Measurements from ENCODE around the gene USP54. TPM values are rescaled to one million over a fixed set of nuclear protein-coding genes. Genes with fewer than 3 reads are reported as not detected.

The USP54 gene
- total and polyA plus RNA-seq, 2 of the 13 experiments (the other 11 are each of a cell fraction or from before 2014, with no cell fraction given): 18.1 to 25.0 TPM

- Histone ChIP-seq H2AFZ (ENCODE audit: low read length) (no peak overlapping the region), H3K4me2 (ENCODE audit: low read depth, low read length) (no peak overlapping the region), H3K9me3 (ENCODE audit: low read length) (no peaks in the 10 kb centered on the region), H3K4me1 (ENCODE audit: insufficient read depth, low read length) (no peaks in the 10 kb centered on the region), H3K79me2 (ENCODE audit: insufficient read depth, low read length) (no peaks in the 10 kb centered on the region), H4K20me1 (ENCODE audit: insufficient read depth, low read length) (no peaks in the 10 kb centered on the region), H3K27me3 (ENCODE audit: control insufficient read depth in 1 of 2, insufficient read depth in 2 of 2, low read length in 2 of 2) (no peaks in the 10 kb centered on the region), H3K36me3 (replicated peaks in 1 of 2; ENCODE audit: control insufficient read depth in 1 of 2, insufficient read depth in 2 of 2, low read length in 2 of 2) (no peaks in the 10 kb centered on the region), H3K9ac (ENCODE audit: insufficient read depth, low read depth, low read length) (no peak overlapping the region), H3K4me3 (replicated peaks in 1 of 3; ENCODE audit: insufficient read depth in 1 of 3, low read depth in 2 of 3, low read length in 3 of 3) (no peak overlapping the region), H3K27ac (ENCODE audit: extremely low read length, insufficient read depth, low read length) (no peak overlapping the region)
- DNase-seq (ENCODE audit: low spot score): no peak
- intact Hi-C loops (cut with micrococcal nuclease; ENCODE audit: unreplicated experiment): no loop called here
- FAIRE-seq: no peak
- ChIA-PET CTCF (ENCODE audit: low intra/inter-chr PET ratio, low total read pairs) (no interaction called here), POLR2A (no interaction called here)
- no TSS peak for BruUV-seq (replicated peaks)
- in situ Hi-C loops (cut with HindIII; ENCODE audit: extremely low pct_ligation_motif_present, low pct_unique_long_range_greater_than_20kb): no loop called here
- ATAC-seq: no peak
- WGBS (ENCODE audit: low lambda C conversion rate): 93% methylated on average over 5 of the region's 5 CpGs
- TF ChIP-seq BRCA1 (CRISPR knock-in tag; IDR thresholded peaks at IDR 0.05): no peak
- no peak for TF ChIP-seq CREB3 (CRISPR knock-in tag; IDR thresholded peaks at IDR 0.05)
- no peak for TF ChIP-seq POLR2AphosphoS5 (IDR thresholded peaks at IDR 0.05; ENCODE audit: low read depth, low read length)
- no peak for TF ChIP-seq ZNF598 (CRISPR knock-in tag; IDR thresholded peaks at IDR 0.05; ENCODE audit: borderline replicate concordance)
- TF ChIP-seq REXO4 (CRISPR knock-in tag; IDR thresholded peaks at IDR 0.05; ENCODE audit: borderline replicate concordance): no peak
- TF ChIP-seq PATZ1 (CRISPR knock-in tag; IDR thresholded peaks at IDR 0.05): no peak
- no peak for TF ChIP-seq KLF9 (CRISPR knock-in tag; IDR thresholded peaks at IDR 0.05; ENCODE audit: low read depth)
- TF ChIP-seq SOX6 (IDR thresholded peaks at IDR 0.05): no peak
- TF ChIP-seq SOX6 (CRISPR knock-in tag; IDR thresholded peaks at IDR 0.05): no peak
- no peak for TF ChIP-seq ZNF552 (CRISPR knock-in tag; IDR thresholded peaks at IDR 0.05; ENCODE audit: borderline replicate concordance)
- TF ChIP-seq HOXA3 (CRISPR knock-in tag; IDR thresholded peaks at IDR 0.05): no peak
- TF ChIP-seq SKI (IDR thresholded peaks at IDR 0.05; ENCODE audit: partially characterized antibody): no peak
- TF ChIP-seq ZNF33A (CRISPR knock-in tag; IDR thresholded peaks at IDR 0.05; ENCODE audit: borderline replicate concordance): no peak
- no peak for TF ChIP-seq ZBTB8A (CRISPR knock-in tag; IDR thresholded peaks at IDR 0.05; ENCODE audit: borderline replicate concordance, low read depth)
- TF ChIP-seq ZMAT3 (CRISPR knock-in tag; conservative IDR thresholded peaks at IDR 0.05): no peak
- no peak for TF ChIP-seq SOX5 (CRISPR knock-in tag; IDR thresholded peaks at IDR 0.05; ENCODE audit: borderline replicate concordance)
- no peak for TF ChIP-seq IKZF5 (CRISPR knock-in tag; IDR thresholded peaks at IDR 0.05)
- no peak for TF ChIP-seq FOXM1 (CRISPR knock-in tag; IDR thresholded peaks at IDR 0.05)
- TF ChIP-seq ZNF550 (CRISPR knock-in tag; IDR thresholded peaks at IDR 0.05; ENCODE audit: borderline replicate concordance): no peak
Measured at GRCh38 chr10:73509695-73510094, 81.4 kb downstream of the USP54 start.
